ENCODE data around the gene ARNT2.
A peak's percentile ranks its signal among the peaks of the same experiment; 100 is the strongest.

ARNT2 gene

GRCh38 chr15:80565398-80565797 lies 161.2 kb downstream of the ARNT2 start:
- Histone ChIP-seq H3K9me3 (ENCODE audit: insufficient read depth, low read depth, low read length) (no peaks in the 10 kb centered on the region), H3K36me3 (ENCODE audit: insufficient read depth, low read depth, low read length) (peaks cover 9% of the 10 kb centered on the region; the same call in 1 of the 2 replicates), H3K4me3 (ENCODE audit: low read length) (no peak overlapping the region), H3K4me1 (ENCODE audit: insufficient read depth, low read length) (peaks cover 13% of the 10 kb centered on the region; the same call in 1 of the 2 replicates), H3K9ac (ENCODE audit: low read depth, low read length) (no peak overlapping the region), H3K27me3 (ENCODE audit: insufficient read depth, low read length) (no peaks in the 10 kb centered on the region), H3K27ac (ENCODE audit: low read length) (no peak overlapping the region)

- no peak overlapping the region for H3K4me3 ChIP-seq (ENCODE audit: low read length)
- no peaks in the 10 kb centered on the region for H3K27me3 ChIP-seq (ENCODE audit: insufficient read depth, low read length)
- peaks cover 13% of the 10 kb centered on the region; the same call in 1 of the 2 replicates for H3K4me1 ChIP-seq (ENCODE audit: insufficient read depth, low read length)
- peaks cover 9% of the 10 kb centered on the region; the same call in 1 of the 2 replicates for H3K36me3 ChIP-seq (ENCODE audit: insufficient read depth, low read depth, low read length)
- no peaks in the 10 kb centered on the region for H3K9me3 ChIP-seq (ENCODE audit: insufficient read depth, low read depth, low read length)
- no peak overlapping the region for H3K9ac ChIP-seq (ENCODE audit: low read depth, low read length)
- H3K27ac ChIP-seq (ENCODE audit: low read length): no peak overlapping the region
Measured at GRCh38 chr15:80565988-80566387, 161.8 kb downstream of the ARNT2 start.

DNA sequence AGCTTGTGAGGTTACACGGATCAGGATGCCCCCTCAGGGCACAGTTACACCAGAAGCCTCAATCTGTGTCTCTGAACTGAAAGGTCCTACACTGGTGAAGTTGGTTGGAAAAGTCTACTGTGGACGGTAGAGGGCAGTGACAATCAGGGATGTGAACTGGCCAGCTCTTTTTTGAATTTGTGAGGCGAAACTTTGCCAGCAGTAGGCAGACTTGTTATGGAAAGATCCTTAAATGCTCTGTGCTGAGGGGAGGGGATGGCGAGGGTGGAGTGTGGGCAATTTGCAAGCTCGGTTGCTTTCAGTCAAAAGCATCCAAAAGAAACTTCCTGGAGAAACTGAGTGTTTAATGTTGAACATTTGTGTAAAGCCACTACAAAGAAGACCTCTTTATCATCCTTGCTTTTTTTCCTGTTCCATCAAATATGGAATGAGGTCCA lies 163.6 kb downstream of the ARNT2 start:
- Histone ChIP-seq H3K4me1 (ENCODE audit: insufficient read depth, low read length) (peaks cover 13% of the 10 kb centered on the region; the same call in 1 of the 2 replicates), H3K9ac (ENCODE audit: low read depth, low read length) (no peak overlapping the region), H3K27ac (ENCODE audit: low read length) (peak overlapping the region; percentile 30), H3K27me3 (ENCODE audit: insufficient read depth, low read length) (no peaks in the 10 kb centered on the region), H3K4me3 (ENCODE audit: low read length) (no peak overlapping the region), H3K36me3 (ENCODE audit: insufficient read depth, low read depth, low read length) (peaks cover 9% of the 10 kb centered on the region; the same call in 1 of the 2 replicates), H3K9me3 (ENCODE audit: insufficient read depth, low read depth, low read length) (no peaks in the 10 kb centered on the region)

DNA sequence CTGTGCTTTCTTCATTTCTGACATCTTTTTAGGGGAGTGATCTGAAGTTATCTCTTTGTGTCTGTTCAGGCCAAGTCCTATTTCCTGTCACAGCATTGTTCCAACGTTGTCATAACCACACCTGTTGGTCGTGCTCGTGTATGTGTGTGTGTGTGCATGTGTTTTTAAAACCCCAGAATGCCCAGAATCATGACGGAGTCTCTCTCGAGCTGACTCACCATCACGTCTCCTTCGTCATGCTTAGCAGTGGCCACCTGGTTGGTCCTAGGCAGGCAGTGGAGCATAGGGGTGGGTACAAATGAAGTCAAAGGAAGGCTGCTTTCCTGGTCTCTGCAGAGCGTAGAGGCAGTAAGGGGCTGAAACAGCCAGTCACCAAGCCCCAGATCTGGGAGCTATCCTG lies 164.1 kb downstream of the ARNT2 start:
- H3K36me3 ChIP-seq (ENCODE audit: insufficient read depth, low read depth, low read length): peaks cover 9% of the 10 kb centered on the region; the same call in 1 of the 2 replicates
- H3K4me1 ChIP-seq (ENCODE audit: insufficient read depth, low read length): peaks cover 13% of the 10 kb centered on the region; the same call in 1 of the 2 replicates
- no peaks in the 10 kb centered on the region for H3K27me3 ChIP-seq (ENCODE audit: insufficient read depth, low read length)
- no peak overlapping the region for H3K4me3 ChIP-seq (ENCODE audit: low read length)
- no peak overlapping the region for H3K9ac ChIP-seq (ENCODE audit: low read depth, low read length)
- no peak overlapping the region for H3K27ac ChIP-seq (ENCODE audit: low read length)
- H3K9me3 ChIP-seq (ENCODE audit: insufficient read depth, low read depth, low read length): no peaks in the 10 kb centered on the region

GRCh38 chr15:80568876-80569605 lies 164.9 kb downstream of the ARNT2 start:
- Histone ChIP-seq H3K27ac (ENCODE audit: low read length) (no peak overlapping the region), H3K4me3 (ENCODE audit: low read length) (no peak overlapping the region), H3K36me3 (ENCODE audit: insufficient read depth, low read depth, low read length) (peaks cover 4% of the 10 kb centered on the region; the same call in 1 of the 2 replicates), H3K27me3 (ENCODE audit: insufficient read depth, low read length) (no peaks in the 10 kb centered on the region), H3K9me3 (ENCODE audit: insufficient read depth, low read depth, low read length) (no peaks in the 10 kb centered on the region), H3K4me1 (ENCODE audit: insufficient read depth, low read length) (peaks cover 13% of the 10 kb centered on the region; the same call in 1 of the 2 replicates), H3K9ac (ENCODE audit: low read depth, low read length) (no peak overlapping the region; the same call in 1 of the 2 replicates)

DNA sequence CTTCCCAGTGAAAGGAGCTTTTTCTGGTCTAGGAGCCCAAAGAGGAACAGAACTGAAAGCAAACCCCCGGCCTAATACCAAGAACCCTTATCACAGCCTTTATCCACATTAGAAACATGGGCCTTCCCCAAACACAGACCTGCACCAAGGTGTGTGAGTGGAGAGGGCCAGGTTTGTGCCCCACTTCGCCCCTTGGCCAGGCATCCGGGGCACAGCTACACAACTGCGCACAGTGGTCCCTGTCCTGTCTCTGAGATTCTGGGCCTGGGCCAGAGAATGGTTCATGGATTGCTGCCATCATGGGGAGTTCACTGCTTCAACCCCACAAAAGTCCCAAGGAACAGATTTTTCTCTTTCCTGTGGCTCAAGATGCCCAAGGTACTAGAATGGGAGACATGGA lies 165.5 kb downstream of the ARNT2 start:
- Histone ChIP-seq H3K9me3 (ENCODE audit: insufficient read depth, low read depth, low read length) (no peaks in the 10 kb centered on the region), H3K36me3 (ENCODE audit: insufficient read depth, low read depth, low read length) (0 out of 2 replicates have a peak, but pooled peaks cover 2% of the 10 kb centered on the region), H3K9ac (ENCODE audit: low read depth, low read length) (no peak overlapping the region), H3K27me3 (ENCODE audit: insufficient read depth, low read length) (no peaks in the 10 kb centered on the region), H3K4me1 (ENCODE audit: insufficient read depth, low read length) (peaks cover 13% of the 10 kb centered on the region; the same call in 1 of the 2 replicates), H3K4me3 (ENCODE audit: low read length) (no peak overlapping the region), H3K27ac (ENCODE audit: low read length) (no peak overlapping the region)

DNA sequence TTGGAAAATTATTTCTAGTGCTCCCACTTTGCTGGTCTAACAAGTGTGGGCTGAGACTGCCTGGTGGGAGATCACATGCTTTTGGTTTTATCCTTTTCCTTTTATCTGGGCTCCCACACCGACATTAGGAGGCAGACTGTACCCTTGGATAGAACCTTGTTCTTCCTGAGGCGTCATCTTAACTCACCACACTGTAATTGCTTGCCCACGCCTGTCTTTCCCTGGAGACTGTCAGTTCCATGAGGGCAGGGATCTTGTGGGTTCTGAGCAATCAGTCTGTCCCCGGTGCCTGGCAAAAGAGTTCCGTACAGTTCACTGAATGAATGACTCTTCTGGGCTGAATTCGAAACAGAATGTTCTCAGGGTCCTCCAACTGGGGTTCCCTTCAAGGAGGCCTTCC lies 166.4 kb downstream of the ARNT2 start:
- Histone ChIP-seq H3K9ac (ENCODE audit: low read depth, low read length) (no peak overlapping the region), H3K9me3 (ENCODE audit: insufficient read depth, low read depth, low read length) (no peaks in the 10 kb centered on the region), H3K27ac (ENCODE audit: low read length) (no peak overlapping the region), H3K27me3 (ENCODE audit: insufficient read depth, low read length) (no peaks in the 10 kb centered on the region), H3K36me3 (ENCODE audit: insufficient read depth, low read depth, low read length) (0 out of 2 replicates have a peak, but pooled peaks cover 2% of the 10 kb centered on the region), H3K4me1 (ENCODE audit: insufficient read depth, low read length) (peaks cover 13% of the 10 kb centered on the region; the same call in 1 of the 2 replicates), H3K4me3 (ENCODE audit: low read length) (no peak overlapping the region)

- Histone ChIP-seq H3K4me1 (ENCODE audit: insufficient read depth, low read length) (peaks cover 11% of the 10 kb centered on the region; the same call in 1 of the 2 replicates), H3K36me3 (ENCODE audit: insufficient read depth, low read depth, low read length) (no peaks in the 10 kb centered on the region), H3K4me3 (ENCODE audit: low read length) (no peak overlapping the region), H3K27ac (ENCODE audit: low read length) (no peak overlapping the region), H3K9me3 (ENCODE audit: insufficient read depth, low read depth, low read length) (no peaks in the 10 kb centered on the region), H3K27me3 (ENCODE audit: insufficient read depth, low read length) (no peaks in the 10 kb centered on the region), H3K9ac (ENCODE audit: low read depth, low read length) (no peak overlapping the region)
Measured at GRCh38 chr15:80572337-80572736, 168.2 kb downstream of the ARNT2 start.

DNA sequence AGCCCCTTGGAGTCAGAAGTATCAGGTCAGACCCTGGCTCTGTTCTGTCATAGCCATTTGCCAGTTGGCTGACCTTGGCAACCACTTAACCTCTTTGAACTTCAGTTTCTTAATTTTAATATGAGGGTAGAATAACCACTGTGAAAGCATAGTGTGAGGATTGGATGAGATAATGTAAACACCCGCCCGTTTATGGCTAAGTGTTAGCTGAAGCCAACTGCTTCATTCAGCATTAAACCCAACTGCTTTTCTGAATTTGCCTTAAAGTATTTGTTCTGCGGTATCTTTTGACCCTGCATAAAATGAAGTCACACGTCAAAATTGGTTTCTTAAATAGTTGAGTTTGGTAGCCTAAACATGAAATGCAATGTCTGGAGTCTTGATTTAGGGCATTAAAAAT lies 169.4 kb downstream of the ARNT2 start:
- Histone ChIP-seq H3K9me3 (ENCODE audit: insufficient read depth, low read depth, low read length) (no peaks in the 10 kb centered on the region), H3K4me1 (ENCODE audit: insufficient read depth, low read length) (peaks cover 1% of the 10 kb centered on the region; the same call in 1 of the 2 replicates), H3K27me3 (ENCODE audit: insufficient read depth, low read length) (no peaks in the 10 kb centered on the region), H3K4me3 (ENCODE audit: low read length) (no peak overlapping the region), H3K9ac (ENCODE audit: low read depth, low read length) (no peak overlapping the region), H3K36me3 (ENCODE audit: insufficient read depth, low read depth, low read length) (no peaks in the 10 kb centered on the region), H3K27ac (ENCODE audit: low read length) (no peak overlapping the region)

GRCh38 chr15:80574590-80574989 lies 170.4 kb downstream of the ARNT2 start:
- H3K9me3 ChIP-seq (ENCODE audit: insufficient read depth, low read depth, low read length): no peaks in the 10 kb centered on the region
- no peak overlapping the region for H3K4me3 ChIP-seq (ENCODE audit: low read length)

GRCh38 chr15:80576519-80577090 lies 172.4 kb downstream of the ARNT2 start:
- Histone ChIP-seq H3K9ac (ENCODE audit: low read depth, low read length) (no peak overlapping the region), H3K27me3 (ENCODE audit: insufficient read depth, low read length) (no peaks in the 10 kb centered on the region), H3K27ac (ENCODE audit: low read length) (no peak overlapping the region), H3K4me3 (ENCODE audit: low read length) (no peak overlapping the region), H3K4me1 (ENCODE audit: insufficient read depth, low read length) (no peaks in the 10 kb centered on the region), H3K9me3 (ENCODE audit: insufficient read depth, low read depth, low read length) (no peaks in the 10 kb centered on the region), H3K36me3 (ENCODE audit: insufficient read depth, low read depth, low read length) (0 out of 2 replicates have a peak, but pooled peaks cover 7% of the 10 kb centered on the region)

More at GRCh38 chr15:80574590-80574989, 170.4 kb downstream of the ARNT2 start:
- H3K27me3 ChIP-seq (ENCODE audit: insufficient read depth, low read length): no peaks in the 10 kb centered on the region
- H3K4me1 ChIP-seq (ENCODE audit: insufficient read depth, low read length): no peaks in the 10 kb centered on the region
- H3K36me3 ChIP-seq (ENCODE audit: insufficient read depth, low read depth, low read length): no peaks in the 10 kb centered on the region
- H3K9ac ChIP-seq (ENCODE audit: low read depth, low read length): no peak overlapping the region
- no peak overlapping the region for H3K27ac ChIP-seq (ENCODE audit: low read length)
